Right hindlimb (tissue), 1 donor: ENCODE data around the gene SH3PXD2B.
"Not testable (repeated sequence)": the region's sequence is repeated elsewhere in the genome, so short reads cannot be mapped to it uniquely, and the experiment has no call there.

ENCODE experiments used
- DNase-seq: peaks from one replicate; pipeline ENCODE4 v3.0.0-alpha.2; 2018

The SH3PXD2B gene

DNA sequence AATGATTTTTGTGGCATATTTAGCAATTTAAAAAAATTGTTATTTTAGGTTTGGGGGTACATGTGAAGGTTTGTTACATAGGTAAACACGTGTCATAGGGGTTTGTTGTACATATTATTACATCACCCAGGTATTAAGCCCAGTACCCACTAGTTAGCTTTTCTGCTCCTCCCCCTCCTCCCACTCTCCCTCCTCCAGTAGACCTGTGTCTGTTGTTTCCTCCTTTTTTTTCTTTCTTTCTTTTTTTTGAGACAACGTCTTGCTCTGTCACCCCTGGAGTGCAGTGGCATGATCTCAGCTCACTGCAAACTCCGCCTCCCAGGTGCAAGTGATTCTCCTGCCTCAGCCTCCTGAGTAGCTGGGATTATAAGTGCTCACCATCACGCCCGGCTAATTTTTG is 162.5 kb downstream of the SH3PXD2B start:
- DNase-seq, result not testable (repeated sequence)

DNA sequence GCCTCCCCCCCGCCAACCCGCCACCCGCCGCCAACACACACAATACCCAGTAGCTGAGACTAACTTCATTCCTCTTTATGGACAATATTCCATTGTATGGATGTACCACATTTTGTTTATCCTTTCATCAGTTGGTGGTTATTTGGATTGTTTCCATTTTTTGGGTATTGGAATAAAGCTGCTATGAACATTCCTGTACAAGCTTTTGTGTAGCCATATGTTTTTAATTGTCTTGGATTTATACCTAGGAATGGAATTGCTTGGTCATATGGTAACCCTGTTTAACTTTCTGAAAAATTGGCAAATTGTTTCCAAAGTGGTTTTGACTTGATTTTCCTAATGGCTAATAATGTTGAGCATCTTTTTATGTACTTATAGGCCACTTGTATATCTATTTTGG is 165.9 kb downstream of the SH3PXD2B start:
- DNase-seq, result no peak

DNA sequence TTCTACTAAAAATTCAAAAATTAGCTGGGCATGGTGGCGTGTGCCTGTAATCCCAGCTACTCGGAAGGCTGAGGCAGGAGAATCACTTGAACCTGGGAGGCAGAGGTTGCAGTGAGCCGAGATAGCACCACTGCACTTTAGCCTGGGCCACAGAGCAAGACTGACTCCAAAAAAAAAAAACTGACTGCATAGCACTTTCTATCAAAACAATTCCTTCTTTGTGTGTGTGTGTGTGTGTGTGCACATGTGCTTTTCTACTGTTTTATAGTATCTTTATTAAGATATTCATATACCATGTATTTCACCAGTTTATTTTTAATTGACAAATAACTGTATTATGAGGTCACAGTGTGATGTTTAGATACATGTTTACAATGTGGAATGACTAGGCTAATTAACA is 167.2 kb downstream of the SH3PXD2B start:
- DNase-seq, result not testable (repeated sequence)

DNA sequence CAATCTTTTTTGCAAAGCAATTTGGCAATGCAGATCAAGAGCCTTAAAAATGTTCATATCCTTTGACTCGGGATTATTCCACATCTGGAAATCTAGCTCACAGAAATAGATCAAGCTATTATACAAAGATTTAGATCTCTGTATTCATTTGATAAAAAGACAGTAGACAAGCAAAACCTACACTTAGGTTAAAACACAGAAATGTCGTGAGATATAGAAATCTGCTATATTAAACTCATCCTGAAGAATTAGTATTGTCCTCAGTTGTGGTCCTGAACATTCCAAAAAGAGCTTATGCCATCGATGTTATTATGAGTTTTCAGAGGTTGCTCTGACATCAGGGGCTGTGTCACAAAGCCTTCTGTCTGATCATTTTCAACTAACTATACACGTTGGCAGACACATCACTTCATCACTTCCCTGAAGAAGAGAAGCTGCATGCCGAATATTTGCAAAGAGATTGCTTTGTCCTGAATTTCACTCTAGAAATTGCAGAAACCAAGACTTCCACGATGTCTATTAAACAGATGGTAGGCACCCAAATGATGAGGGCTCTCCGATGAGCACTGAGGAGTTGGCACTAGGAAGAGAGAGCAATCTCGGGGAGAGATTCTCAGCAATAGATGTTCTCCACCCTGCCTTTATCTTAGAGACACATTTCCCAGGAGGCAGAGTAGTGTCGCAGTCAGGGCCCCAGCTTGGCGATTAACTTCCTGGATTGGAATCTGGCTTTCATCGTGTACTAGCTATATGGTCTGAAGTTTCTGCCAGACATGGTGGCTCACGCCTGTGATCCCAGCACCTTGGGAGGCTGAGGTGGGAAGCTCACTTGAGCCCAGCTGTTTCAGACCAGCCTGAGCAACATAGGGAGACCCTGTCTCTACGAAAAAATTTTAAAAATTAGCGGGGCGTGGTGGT is 168.8 kb downstream of the SH3PXD2B start:
- DNase-seq, result no peak

DNA sequence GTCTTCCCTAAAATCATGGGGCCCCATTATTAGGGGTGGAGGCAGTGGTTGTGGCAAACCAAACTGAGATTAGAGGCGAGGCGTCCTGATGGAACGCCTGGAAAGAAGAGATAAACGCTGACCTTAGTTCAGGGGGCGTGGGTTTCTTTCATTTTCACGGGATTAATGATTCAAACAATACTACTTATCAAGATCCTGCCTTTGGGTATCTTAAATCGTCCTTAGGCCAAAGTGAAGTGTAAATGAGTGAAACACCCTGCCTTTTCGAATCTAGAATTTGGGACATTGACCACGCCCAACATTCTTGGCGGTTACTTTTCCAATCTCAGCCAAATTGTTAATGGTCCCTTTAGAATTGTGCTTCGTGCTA is 169.7 kb downstream of the SH3PXD2B start:
- DNase-seq, result no peak

DNA sequence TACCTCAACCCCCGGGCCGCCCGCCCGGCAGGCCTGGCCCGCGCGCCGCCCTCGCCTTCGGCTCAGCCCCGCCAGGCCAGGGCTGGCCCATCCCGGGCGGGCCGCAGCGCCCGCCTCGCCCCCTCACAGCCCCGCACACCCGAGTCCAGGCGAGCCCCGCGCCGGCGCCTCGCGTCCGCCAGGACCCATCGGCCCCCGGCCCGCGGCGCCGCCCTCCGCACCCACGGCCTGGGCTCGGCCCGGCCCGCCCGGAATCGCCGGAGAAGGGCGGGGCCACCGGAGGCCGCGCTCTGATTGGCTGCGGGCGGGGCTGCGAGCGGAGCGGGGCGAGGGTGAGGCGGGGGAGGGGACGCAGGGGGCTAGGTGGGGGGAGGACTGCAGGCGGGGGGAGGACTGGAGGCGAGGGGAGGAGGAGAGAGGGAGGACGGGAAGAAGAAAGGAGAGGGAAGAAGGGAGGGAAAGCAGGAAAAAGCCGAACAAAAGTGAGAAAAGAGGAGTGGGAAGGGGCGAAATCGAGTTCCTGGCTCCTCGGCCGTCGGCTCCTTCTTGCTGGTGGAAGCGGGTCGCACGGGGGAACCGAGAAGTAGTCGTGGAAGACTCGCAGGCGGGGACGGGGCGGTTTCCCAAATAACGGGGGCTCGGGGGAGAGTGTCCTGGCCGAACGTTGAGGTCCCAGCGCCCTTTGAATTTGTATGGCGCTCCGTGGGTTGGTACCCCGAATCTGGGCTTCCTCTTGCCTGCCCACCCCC is 170.3 kb downstream of the SH3PXD2B start:
- DNase-seq, result peak; percentile 94

DNA sequence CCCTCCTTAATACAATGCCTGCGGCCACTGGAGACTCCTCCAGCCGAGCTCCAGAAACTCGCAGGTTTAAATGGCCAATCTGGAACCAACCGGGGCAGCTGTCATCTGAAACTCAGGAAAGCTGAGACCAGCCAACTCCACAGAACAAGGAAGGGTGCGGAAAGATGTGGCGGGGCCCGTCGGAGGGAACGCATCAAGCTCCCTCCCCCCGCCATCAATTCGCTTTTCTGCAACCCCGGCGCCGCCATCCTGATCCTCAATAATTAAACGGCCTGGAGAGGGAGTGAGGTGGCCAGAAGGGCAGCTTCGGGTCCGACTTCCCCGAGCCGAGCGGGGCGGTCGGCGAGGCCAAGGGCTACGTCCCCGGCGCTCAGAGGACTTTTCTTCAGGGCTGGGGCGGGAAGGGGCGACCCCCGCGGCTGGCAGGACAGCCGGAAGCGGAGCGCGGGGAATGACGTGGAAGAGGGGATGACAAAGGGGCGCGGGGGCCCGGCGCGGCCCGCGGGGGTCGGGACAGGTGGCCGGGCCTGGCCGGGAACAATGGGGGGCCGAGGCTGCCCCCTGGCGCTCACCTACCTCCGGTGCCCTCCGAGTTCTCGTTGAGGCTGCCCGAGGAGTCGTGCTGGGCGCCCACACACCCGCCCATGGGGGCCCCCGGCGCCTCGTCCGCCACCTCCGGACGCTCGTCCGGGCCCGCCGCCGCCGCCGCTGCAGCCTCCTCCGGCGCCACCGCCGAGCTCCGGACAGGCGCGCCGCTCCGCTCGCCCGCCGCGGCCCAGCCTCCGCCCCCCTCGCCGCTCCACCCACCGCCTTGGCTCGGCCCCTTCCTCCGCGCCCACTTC is 171.1 kb downstream of the SH3PXD2B start, which contains the start of gene UBTD2:
UBTD2 (minus strand) TSS at position 745 of the 842 bp plus-strand sequence; CDS start at position 646, 99 bp downstream.
- peak; percentile 92 for DNase-seq

DNA sequence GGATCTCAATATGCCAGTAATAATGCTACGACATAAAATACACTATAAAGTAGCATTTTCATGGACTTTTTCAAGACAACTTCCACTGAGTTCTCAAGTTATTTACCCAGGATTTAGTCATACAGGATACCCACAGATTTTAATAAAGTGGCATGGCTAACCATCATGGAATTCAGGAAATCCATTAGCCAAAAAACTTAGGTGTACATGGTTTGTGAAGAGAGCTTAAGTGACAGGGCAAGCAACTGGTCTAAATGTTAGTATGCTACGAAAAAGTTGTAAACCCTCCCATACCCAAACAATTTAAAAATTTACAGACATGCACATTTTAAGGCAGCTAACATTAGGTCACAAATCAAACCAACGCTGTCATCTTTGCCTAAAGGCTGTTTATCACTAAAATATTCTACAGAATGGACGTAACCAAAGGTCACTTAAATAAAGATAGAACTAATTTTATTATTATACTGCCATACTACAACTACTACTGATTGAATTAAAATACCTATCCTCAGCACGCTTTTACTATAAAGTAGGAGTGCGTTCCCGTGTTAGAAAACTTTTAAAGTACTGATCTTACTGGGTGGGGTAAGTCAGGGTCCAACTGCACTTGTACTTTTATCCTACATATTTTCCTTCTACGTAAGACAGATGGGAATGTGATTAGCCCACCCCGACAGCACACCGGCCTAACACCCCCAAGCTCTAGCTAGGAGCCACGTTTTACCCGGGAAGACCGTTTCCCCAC is 171.9 kb downstream of the SH3PXD2B start:
- no peak for DNase-seq

DNA sequence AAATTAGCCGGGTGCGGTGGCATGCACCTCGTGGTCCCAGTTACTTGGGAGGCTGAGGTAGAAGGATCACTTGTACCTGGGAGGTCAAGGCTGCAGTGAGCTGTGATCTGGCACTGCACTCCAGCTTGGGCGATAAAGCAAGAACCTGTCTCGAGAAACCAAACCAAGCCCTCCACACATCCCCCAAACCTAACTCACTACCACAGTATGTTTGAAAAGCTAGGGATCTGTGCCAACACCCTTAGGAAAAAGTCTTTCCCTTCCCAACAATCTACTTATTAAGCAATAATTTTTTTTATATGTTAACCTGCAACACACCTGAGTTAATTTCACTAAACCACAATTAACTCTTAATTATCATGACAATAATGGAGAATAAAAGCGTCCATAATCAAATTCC is 173.0 kb downstream of the SH3PXD2B start:
- DNase-seq, result no peak

DNA sequence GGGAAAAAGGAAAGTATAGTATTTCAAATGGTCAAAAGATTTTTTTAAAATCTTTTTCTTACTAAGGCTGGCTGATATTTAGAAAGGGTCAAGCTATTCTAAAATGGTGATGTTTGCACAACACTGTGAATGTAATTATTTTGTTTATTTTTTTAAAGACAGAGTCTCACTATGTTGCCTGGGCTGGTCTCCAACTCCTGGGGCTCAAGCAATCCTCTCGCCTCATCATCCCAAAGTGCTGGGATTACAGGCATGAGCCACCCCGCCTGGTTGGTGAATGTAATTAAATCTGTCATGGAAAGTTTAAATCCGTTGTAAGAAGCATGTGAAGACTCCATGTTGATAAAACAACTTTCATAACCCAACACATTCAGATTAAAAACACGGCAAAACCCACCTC is 173.4 kb downstream of the SH3PXD2B start:
- peak; percentile 32 for DNase-seq

DNA sequence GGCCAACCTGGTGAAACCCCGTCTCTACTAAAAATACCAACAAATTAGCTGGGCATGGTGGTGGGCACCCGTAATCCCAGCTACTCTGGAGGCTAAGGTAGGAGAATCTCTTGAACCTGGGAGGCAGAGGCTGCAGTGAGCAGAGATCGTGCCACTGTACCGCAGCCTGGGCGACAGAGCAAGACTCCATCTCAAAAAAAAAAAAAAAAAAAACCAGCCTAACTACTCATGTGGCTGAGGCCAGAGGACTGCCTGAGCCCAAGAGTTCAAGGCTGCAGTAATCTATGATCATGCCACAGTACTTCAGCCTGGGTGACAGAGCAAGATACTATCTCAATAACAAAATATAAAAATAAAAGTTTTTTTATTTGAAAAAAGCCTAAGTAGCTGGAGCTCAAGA is 174.0 kb downstream of the SH3PXD2B start:
- DNase-seq, result no peak

DNA sequence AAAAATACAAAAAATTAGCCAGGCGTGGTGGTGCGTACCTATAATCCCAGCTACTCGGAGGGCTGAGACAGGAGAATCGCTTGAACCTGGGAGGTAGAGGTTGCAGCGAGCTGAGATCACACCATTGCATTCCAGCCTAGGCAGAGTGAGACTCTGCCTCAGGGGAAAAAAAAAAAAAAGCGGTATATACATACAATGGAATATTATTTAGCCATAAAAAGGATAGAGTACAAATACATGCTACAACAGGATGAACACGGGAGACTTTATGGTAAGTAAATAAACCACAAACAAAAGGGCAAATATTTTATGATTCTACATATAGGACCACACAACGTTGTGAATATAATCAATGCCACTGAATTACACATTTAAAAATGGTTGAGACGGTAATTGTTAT is 176.0 kb downstream of the SH3PXD2B start:
- no peak for DNase-seq

DNA sequence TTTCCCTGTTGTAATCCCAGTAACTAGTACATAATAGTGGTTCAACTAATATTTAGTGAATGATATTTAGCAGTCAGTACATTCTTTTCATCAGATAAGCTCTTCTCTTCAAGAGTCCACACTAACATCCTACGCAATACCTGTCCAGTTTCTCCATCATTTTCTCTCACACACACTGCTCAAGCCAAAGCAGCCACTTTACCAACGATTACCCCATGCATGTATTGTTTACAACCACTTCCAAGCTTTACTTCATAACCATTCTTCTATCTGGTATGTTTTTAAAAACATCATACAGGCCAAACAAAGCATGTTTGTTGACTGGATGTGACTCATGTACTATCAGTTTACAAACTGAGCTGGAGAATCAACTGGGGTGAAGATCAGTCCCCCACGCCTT is 178.1 kb downstream of the SH3PXD2B start:
- DNase-seq, result no peak
